Panc1 (cell line): Measurements from ENCODE around the gene INSYN1.

Source experiments
- POLR2AphosphoS5 ChIP-seq: IDR thresholded peaks from 2 replicates; pipeline ENCODE4 v1.6.1; 2012; ENCODE audit warnings: mild to moderate bottlenecking, low read depth, low read length, moderate library complexity
- SIN3A ChIP-seq: IDR thresholded peaks from 2 replicates; pipeline ENCODE4 v1.6.1; 2012; ENCODE audit warnings: low read depth, mild to moderate bottlenecking, low read length, moderate library complexity, borderline replicate concordance; ENCODE audit not compliant: insufficient read depth
- TF ChIP-seq, protein P1 (sequence below): fragments of 450-650 bp; IDR thresholded peaks from 2 replicates; pipeline ENCODE4 v1.5.1; 2017; ENCODE audit warnings: mild to moderate bottlenecking

- TF ChIP-seq, protein P1, sequence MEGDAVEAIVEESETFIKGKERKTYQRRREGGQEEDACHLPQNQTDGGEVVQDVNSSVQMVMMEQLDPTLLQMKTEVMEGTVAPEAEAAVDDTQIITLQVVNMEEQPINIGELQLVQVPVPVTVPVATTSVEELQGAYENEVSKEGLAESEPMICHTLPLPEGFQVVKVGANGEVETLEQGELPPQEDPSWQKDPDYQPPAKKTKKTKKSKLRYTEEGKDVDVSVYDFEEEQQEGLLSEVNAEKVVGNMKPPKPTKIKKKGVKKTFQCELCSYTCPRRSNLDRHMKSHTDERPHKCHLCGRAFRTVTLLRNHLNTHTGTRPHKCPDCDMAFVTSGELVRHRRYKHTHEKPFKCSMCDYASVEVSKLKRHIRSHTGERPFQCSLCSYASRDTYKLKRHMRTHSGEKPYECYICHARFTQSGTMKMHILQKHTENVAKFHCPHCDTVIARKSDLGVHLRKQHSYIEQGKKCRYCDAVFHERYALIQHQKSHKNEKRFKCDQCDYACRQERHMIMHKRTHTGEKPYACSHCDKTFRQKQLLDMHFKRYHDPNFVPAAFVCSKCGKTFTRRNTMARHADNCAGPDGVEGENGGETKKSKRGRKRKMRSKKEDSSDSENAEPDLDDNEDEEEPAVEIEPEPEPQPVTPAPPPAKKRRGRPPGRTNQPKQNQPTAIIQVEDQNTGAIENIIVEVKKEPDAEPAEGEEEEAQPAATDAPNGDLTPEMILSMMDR: no peak
- TF ChIP-seq POLR2AphosphoS5 (no peak), SIN3A (no peak)
Observed at GRCh38 chr15:73749971-73750370, 3.2 kb downstream of the INSYN1 start.
